Pons (tissue), 1 donor: ENCODE results near the gene EDA.

Experiments used
- DNase-seq: peaks from one replicate; pipeline ENCODE4 v3.0.0-alpha.2; 2016; ENCODE audit warnings: low spot score

Gene EDA

GRCh38 chrX:70066646-70067045 is 450.7 kb downstream of the EDA start:
- DNase-seq, result no peak

- DNase-seq, result no peak
These were observed 463.4 kb downstream of the EDA start for GRCh38 chrX:70079297-70079696.

- DNase-seq, result no peak
These were observed 464.0 kb downstream of the EDA start for GRCh38 chrX:70079870-70080269.

- no peak for DNase-seq
These were observed 466.8 kb downstream of the EDA start for GRCh38 chrX:70082723-70083122.

GRCh38 chrX:70084592-70085240 is 468.8 kb downstream of the EDA start:
- no peak for DNase-seq

GRCh38 chrX:70087857-70088630 is 472.1 kb downstream of the EDA start:
- no peak for DNase-seq

GRCh38 chrX:70088751-70089150 is 472.8 kb downstream of the EDA start:
- no peak for DNase-seq
